HL-60 (cell line): ENCODE results near the gene CD3D.

Experiments used
- POLR2AphosphoS5 ChIP-seq: IDR thresholded peaks from 2 replicates; pipeline ENCODE4 v1.6.1; 2012; ENCODE audit warnings: low read depth
- SPI1 ChIP-seq: IDR thresholded peaks from 2 replicates; pipeline ENCODE4 v1.6.1; 2012; ENCODE audit warnings: low read depth, mild to moderate bottlenecking, borderline replicate concordance
- TF ChIP-seq, protein P1 (sequence below): IDR thresholded peaks from one replicate; pipeline ENCODE4 v1.5.1; 2011; ENCODE audit warnings: low read length, control low read depth, inconsistent platforms; ENCODE audit not compliant: insufficient read depth

DNA sequence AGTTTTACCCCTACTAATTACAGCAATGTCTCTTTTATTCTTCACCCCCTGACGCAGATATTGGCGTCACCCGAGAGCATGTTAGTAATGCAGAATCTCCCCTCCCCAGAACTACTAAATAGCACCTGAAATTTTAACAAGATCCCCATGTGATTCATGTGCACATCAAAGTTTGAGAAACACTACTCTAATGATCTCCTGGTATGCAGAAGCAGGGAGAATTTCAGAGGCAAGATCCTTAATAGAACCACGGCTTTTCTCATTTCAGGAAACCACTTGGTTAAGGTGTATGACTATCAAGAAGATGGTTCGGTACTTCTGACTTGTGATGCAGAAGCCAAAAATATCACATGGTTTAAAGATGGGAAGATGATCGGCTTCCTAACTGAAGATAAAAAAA, 7.0 kb upstream of the CD3D start:
- TF ChIP-seq, protein P1, sequence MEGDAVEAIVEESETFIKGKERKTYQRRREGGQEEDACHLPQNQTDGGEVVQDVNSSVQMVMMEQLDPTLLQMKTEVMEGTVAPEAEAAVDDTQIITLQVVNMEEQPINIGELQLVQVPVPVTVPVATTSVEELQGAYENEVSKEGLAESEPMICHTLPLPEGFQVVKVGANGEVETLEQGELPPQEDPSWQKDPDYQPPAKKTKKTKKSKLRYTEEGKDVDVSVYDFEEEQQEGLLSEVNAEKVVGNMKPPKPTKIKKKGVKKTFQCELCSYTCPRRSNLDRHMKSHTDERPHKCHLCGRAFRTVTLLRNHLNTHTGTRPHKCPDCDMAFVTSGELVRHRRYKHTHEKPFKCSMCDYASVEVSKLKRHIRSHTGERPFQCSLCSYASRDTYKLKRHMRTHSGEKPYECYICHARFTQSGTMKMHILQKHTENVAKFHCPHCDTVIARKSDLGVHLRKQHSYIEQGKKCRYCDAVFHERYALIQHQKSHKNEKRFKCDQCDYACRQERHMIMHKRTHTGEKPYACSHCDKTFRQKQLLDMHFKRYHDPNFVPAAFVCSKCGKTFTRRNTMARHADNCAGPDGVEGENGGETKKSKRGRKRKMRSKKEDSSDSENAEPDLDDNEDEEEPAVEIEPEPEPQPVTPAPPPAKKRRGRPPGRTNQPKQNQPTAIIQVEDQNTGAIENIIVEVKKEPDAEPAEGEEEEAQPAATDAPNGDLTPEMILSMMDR: no peak
- TF ChIP-seq SPI1: no peak
- no peak for TF ChIP-seq POLR2AphosphoS5
